Panc1 (cell line): Measurements from ENCODE around the gene SCGB1D1. TPM values are rescaled to one million over a fixed set of nuclear protein-coding genes. Genes with fewer than 3 reads are reported as not detected.
A peak's percentile ranks its signal among the peaks of the same experiment; 100 is the strongest.

Experiments used
- ATAC-seq: fragments of 200-7000 bp; cut with Tn5 transposase; 2 replicates; pipeline ENCODE4 v1.9.1; 2020; ENCODE audit warnings: mild to moderate bottlenecking, moderate library complexity
- BruUV-seq: library from RNA; stranded (reverse); fragments of 400-500 nt; replicated peaks from 2 replicates; lab custom pipeline; 2021; lab: Mats Ljungman, UMichigan
- CTCF ChIA-PET: fragments of 300-600 bp; sonication (Branson Sonifier 250); formaldehyde crosslinking; loops from one replicate; lab custom pipeline; 2022; ENCODE audit warnings: antibody characterized with exemption; lab: Charles Lee
- POLR2A ChIA-PET: fragments of 300-600 bp; sonication (Branson Sonifier 250); formaldehyde crosslinking; loops from one replicate; lab custom pipeline; 2022; ENCODE audit warnings: antibody characterized with exemption; lab: Charles Lee
- DNase-seq: peaks from one replicate; pipeline ENCODE4 v3.0.0-alpha.2; 2010; ENCODE audit warnings: low read depth, low spot score
- H3K27ac ChIP-seq: 2 replicates; pipeline ENCODE4 v1.5.1; 2011; ENCODE audit warnings: mild to moderate bottlenecking, low read length, inconsistent platforms
- H3K27me3 ChIP-seq: fragments of 200-500 bp; sonication (Bioruptor generic); 2 replicates; pipeline ENCODE4 v1.6.0; 2014; ENCODE audit warnings: low read length, inconsistent platforms; ENCODE audit not compliant: control insufficient read depth, insufficient read depth
- H3K36me3 ChIP-seq: fragments of 200-500 bp; sonication (Bioruptor generic); 2 replicates; pipeline ENCODE4 v1.5.1; 2014; ENCODE audit warnings: inconsistent platforms, mild to moderate bottlenecking, low read length, moderate library complexity; ENCODE audit not compliant: control insufficient read depth, insufficient read depth
- H3K4me1 ChIP-seq: 2 replicates; pipeline ENCODE4 v1.5.1; 2011; ENCODE audit warnings: inconsistent platforms, mild to moderate bottlenecking, low read length, moderate library complexity; ENCODE audit not compliant: control insufficient read depth, insufficient read depth
- H3K4me3 ChIP-seq, 2 experiments: 2 replicates each; pipeline ENCODE4 v1.5.1; 2011 to 2012; ENCODE audit warnings: low read depth in 2 of 2, low read length in 2 of 2, mild to moderate bottlenecking in 2 of 2, inconsistent platforms in 1 of 2, moderate library complexity in 1 of 2
- H3K9me3 ChIP-seq: fragments of 200-500 bp; sonication (Bioruptor generic); 2 replicates; pipeline ENCODE4 v1.5.1; 2014; ENCODE audit warnings: low read depth, mild to moderate bottlenecking, inconsistent platforms, low read length, moderate library complexity; ENCODE audit not compliant: control insufficient read depth, insufficient read depth
- CTCF ChIP-seq: fragments of 450-650 bp; IDR thresholded peaks from 2 replicates; pipeline ENCODE4 v1.5.1; 2017; ENCODE audit warnings: mild to moderate bottlenecking
- POLR2AphosphoS5 ChIP-seq: IDR thresholded peaks from 2 replicates; pipeline ENCODE4 v1.6.1; 2012; ENCODE audit warnings: mild to moderate bottlenecking, low read depth, low read length, moderate library complexity
- REST ChIP-seq, 2 experiments: IDR thresholded peaks; 2 replicates each; pipeline ENCODE4 v1.6.1; 2011 to 2012; ENCODE audit warnings: low read depth in 2 of 2, control low read depth in 1 of 2, low read length in 1 of 2, mild to moderate bottlenecking in 1 of 2, moderate library complexity in 1 of 2; ENCODE audit not compliant: insufficient read depth in 1 of 2
- SIN3A ChIP-seq: IDR thresholded peaks from 2 replicates; pipeline ENCODE4 v1.6.1; 2012; ENCODE audit warnings: low read depth, mild to moderate bottlenecking, low read length, moderate library complexity, borderline replicate concordance; ENCODE audit not compliant: insufficient read depth
- TCF7L2 ChIP-seq: IDR thresholded peaks from 2 replicates; pipeline ENCODE4 v1.6.1; 2011; ENCODE audit warnings: mild to moderate bottlenecking, low read depth, low read length, inconsistent platforms
- in situ Hi-C: cut with HindIII; loops from 2 replicates; pipeline ENCODE4 v1.10.0; 2016; ENCODE audit warnings: low sequenced_read_pairs, low pct_unique_long_range_greater_than_20kb
- intact Hi-C: fragments of 100-400 bp; cut with micrococcal nuclease; formaldehyde crosslinking; loops from one replicate; pipeline ENCODE4 v1.10.0; 2022; ENCODE audit not compliant: unreplicated experiment
- total RNA-seq: library from RNA; stranded (reverse); gene quantifications from one replicate; pipeline ENCODE4 v1.2.1, GENCODE V29; 2021; ENCODE audit not compliant: unreplicated experiment

SCGB1D1 gene
- total RNA-seq, 1 experiment from 2014 or later: not detected

- H3K36me3 ChIP-seq: no peaks in the 10 kb centered on the region
- POLR2A ChIA-PET: no interaction called here
- intact Hi-C loops: no loop called here
- in situ Hi-C loops: no loop called here
- TF ChIP-seq TCF7L2: no peak
- TF ChIP-seq SIN3A: no peak
- TF ChIP-seq CTCF: no peak
- no peak for TF ChIP-seq POLR2AphosphoS5
- TF ChIP-seq REST (IDR thresholded peaks at IDR 0.05; ENCODE audit: insufficient read depth in 1 of 2, low read depth in 2 of 2, low read length in 1 of 2): no peak
- no TSS peak for BruUV-seq
- H3K4me1 ChIP-seq: no peaks in the 10 kb centered on the region
- CTCF ChIA-PET: no interaction called here
- no peak for ATAC-seq
- H3K4me3 ChIP-seq: no peak overlapping the region
- peaks cover 12% of the 10 kb centered on the region; the same call in 1 of the 2 replicates for H3K27me3 ChIP-seq
- no peak for DNase-seq
- H3K9me3 ChIP-seq: no peaks in the 10 kb centered on the region
- H3K27ac ChIP-seq: no peak overlapping the region
Observed at GRCh38 chr11:62186195-62186594, 3.8 kb upstream of the SCGB1D1 start.

GRCh38 chr11:62193952-62194351 is 3.9 kb downstream of the SCGB1D1 start:
- DNase-seq: no peak

More at GRCh38 chr11:62193952-62194351, 3.9 kb downstream of the SCGB1D1 start:
- no TSS peak for BruUV-seq
- H3K27ac ChIP-seq: no peak overlapping the region
- TF ChIP-seq POLR2AphosphoS5 (no peak), SIN3A (no peak), REST (IDR thresholded peaks at IDR 0.05; ENCODE audit: insufficient read depth in 1 of 2, low read depth in 2 of 2, low read length in 1 of 2) (peak; percentile 85 to 89), CTCF (no peak)
- ChIA-PET CTCF (no interaction called here), POLR2A (no interaction called here)
- in situ Hi-C loops: no loop called here
- no peaks in the 10 kb centered on the region for H3K4me1 ChIP-seq
- H3K36me3 ChIP-seq: no peaks in the 10 kb centered on the region
- no peaks in the 10 kb centered on the region for H3K9me3 ChIP-seq
- intact Hi-C loops: no loop called here
- ATAC-seq: no peak; the same call in 1 of the 2 replicates
- no peak overlapping the region for H3K4me3 ChIP-seq
- peaks cover 29% of the 10 kb centered on the region for H3K27me3 ChIP-seq
